ENCODE results near the gene ADORA1.

DNA sequence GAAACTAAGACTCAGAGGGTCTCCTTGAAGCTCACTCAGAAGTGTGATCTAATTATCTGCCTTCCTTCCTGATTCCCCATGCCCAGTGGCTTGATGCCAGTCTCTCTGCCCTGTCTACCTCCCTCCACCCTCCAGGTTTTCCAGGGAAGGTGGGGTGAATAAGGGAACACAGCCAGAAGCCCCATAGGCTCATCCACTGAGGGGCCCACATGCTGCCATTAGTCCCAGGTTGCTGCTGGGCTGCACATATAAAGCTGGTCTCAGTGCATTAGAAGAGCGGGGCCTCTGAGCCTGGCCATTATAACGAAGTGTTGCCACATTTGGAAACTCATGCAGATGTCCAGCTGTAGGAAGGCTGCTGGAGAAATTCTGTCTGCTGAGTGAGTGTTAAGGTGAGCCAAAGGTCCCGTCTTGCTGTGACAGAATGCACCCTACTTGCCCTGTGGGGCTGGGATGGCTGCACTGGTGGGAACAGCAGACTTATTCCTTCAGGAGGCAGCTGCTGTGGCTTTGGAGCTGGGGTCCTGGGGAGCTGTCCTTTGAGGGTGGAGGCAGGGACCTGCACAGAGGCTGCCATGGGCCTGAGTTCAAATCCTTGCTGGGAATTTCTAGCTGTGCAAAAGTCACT is 2.9 kb downstream of the ADORA1 start:
- TF ChIP-seq POLR2AphosphoS5 (IDR thresholded peaks at IDR 0.05; ENCODE audit: low read depth, low read length): no peak
- no peak for TF ChIP-seq SIN3A (IDR thresholded peaks at IDR 0.05; ENCODE audit: borderline replicate concordance, insufficient read depth, low read length)
- TF ChIP-seq FOXP2 (optimal IDR thresholded peaks at IDR 0.05; ENCODE audit: borderline replicate concordance, extremely low read depth, extremely low read length, insufficient read depth): no peak
- no peak for TF ChIP-seq TAF1 (IDR thresholded peaks at IDR 0.05; ENCODE audit: borderline replicate concordance, insufficient read depth, low read length)

Measured in PFSK-1 (cell line).